ENCODE measurements around the gene HDHD3.

HDHD3 gene

GRCh38 chr9:113360242-113360842, 16.4 kb downstream of the HDHD3 start:
- DNase-seq (ENCODE audit: extremely low spot score) = no peak
- TF ChIP-seq ELF4 (IDR thresholded peaks at IDR 0.05) (no peak), FOXM1 (IDR thresholded peaks at IDR 0.05; ENCODE audit: borderline replicate concordance) (no peak), LEF1 (IDR thresholded peaks at IDR 0.05; ENCODE audit: borderline replicate concordance) (no peak), FOXA1 (IDR thresholded peaks at IDR 0.05) (no peak), HDGF (IDR thresholded peaks at IDR 0.05; ENCODE audit: borderline replicate concordance) (no peak), SP1 (IDR thresholded peaks at IDR 0.05) (no peak)
- TF ChIP-seq, protein P1, sequence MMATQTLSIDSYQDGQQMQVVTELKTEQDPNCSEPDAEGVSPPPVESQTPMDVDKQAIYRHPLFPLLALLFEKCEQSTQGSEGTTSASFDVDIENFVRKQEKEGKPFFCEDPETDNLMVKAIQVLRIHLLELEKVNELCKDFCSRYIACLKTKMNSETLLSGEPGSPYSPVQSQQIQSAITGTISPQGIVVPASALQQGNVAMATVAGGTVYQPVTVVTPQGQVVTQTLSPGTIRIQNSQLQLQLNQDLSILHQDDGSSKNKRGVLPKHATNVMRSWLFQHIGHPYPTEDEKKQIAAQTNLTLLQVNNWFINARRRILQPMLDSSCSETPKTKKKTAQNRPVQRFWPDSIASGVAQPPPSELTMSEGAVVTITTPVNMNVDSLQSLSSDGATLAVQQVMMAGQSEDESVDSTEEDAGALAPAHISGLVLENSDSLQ (IDR thresholded peaks at IDR 0.05) = no peak
- ChIA-PET CTCF (no interaction called here), POLR2A (no interaction called here)

- POLR2A ChIA-PET = no interaction called here
- DNase-seq (ENCODE audit: extremely low spot score) = no peak
- TF ChIP-seq, protein P1 (IDR thresholded peaks at IDR 0.05) = no peak
- no peak for TF ChIP-seq NFRKB (IDR thresholded peaks at IDR 0.05)
- CTCF ChIA-PET = no interaction called here
Measured at GRCh38 chr9:113359385-113359784, 17.4 kb downstream of the HDHD3 start.

DNA sequence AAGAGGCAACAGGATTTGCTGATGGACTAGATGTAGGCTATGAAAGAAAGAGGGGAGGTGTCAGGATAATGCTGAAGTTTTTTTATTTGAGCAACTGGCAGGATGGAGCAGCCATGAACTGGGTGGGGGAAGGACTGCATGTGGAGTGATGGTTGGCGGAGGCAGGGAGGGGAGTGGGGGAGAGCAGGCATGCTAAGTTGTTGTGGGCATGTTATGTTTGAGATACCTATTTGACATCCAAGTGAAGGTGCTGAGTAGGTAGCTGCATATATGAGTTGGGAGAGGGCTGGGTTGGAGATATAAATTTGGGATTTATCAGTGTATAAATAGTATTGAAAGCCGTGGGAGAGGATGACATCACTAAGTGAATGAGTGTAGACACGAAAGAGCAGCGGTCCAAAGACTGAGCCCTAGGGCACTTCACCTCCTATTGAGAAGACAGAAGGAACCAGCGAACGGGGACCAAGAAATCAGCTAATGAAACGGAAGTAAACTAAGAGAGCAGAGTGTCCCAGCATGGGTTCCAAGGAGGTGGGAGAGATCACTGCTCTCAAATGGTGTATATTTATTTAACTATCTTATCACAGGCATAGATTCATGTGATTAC, 20.0 kb downstream of the HDHD3 start:
- no peak for TF ChIP-seq NFRKB (IDR thresholded peaks at IDR 0.05)
- no peak for TF ChIP-seq FOXA1 (IDR thresholded peaks at IDR 0.05)
- CTCF ChIA-PET = interaction anchor here (0.6 kb wide), 1 partner anchor 49 kb away, joined by 3 read pairs; no protein-coding TSS in a partner anchor
- POLR2A ChIA-PET = interaction anchor here (1.7 kb wide), 1 partner anchor 17 kb away, joined by 9 read pairs; the partner anchor contains the start of gene WDR31
- no peak for DNase-seq (ENCODE audit: extremely low spot score)

GRCh38 chr9:113355040-113355596, 21.7 kb downstream of the HDHD3 start:
- POLR2A ChIA-PET = interaction anchor here (1.1 kb wide), 1 partner anchor 15 kb away, joined by 3 read pairs; the partner anchor contains the start of gene WDR31
- CTCF ChIA-PET = no interaction called here
- DNase-seq (ENCODE audit: extremely low spot score) = no peak
- TF ChIP-seq NFRKB (IDR thresholded peaks at IDR 0.05) = no peak

DNA sequence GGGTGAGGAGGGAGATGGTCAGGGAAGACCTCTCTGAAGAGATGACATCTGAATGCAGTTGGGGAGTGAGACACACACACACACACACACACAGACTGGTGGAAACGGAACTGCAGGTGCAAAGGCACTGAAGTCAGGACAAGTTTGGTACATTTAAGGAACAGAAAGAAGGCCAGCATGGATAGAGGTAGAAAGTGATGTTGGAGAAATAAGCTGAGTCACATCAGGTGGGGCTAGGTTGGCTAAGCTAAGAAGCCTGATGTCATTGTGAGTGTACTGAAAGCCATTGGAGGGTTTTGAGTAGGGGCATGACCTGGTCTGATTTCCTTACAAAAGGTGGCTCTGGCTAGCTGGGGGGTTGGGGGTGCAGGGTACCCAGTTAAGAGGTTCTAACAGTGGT, 24.4 kb downstream of the HDHD3 start:
- no peak for DNase-seq (ENCODE audit: extremely low spot score)
- CTCF ChIA-PET = no interaction called here
- POLR2A ChIA-PET = interaction anchor here (0.9 to 1.3 kb wide), 2 partner anchors 25 to 58 kb away, joined by 3 read pairs; partner anchors contain the start of genes C9orf43, HDHD3 and POLE3
- no peak for TF ChIP-seq CTBP1 (IDR thresholded peaks at IDR 0.05; ENCODE audit: borderline replicate concordance)
- TF ChIP-seq FOXA1 (IDR thresholded peaks at IDR 0.05) = no peak
- TF ChIP-seq BHLHE40 (IDR thresholded peaks at IDR 0.05; ENCODE audit: borderline replicate concordance) = no peak

DNA sequence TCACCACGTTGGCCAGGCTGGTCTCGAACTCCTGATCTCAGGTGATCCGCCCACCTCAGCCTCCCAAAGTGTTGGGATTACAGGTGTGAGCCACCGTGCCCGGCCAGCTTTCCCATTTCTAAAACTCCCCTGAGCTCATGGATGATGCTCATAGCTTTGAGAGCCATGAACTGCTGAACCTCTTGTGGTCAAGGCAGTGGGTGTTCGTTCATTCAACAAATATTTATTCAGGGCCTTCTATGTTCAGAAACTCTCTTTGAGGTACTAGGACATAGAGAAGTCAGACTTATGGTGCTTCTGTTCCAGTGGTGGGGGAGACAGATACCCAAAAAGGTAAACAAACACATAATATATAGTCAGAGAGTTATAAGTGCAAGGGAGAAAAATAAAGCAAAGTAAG, 24.8 kb downstream of the HDHD3 start:
- TF ChIP-seq BHLHE40 (IDR thresholded peaks at IDR 0.05; ENCODE audit: borderline replicate concordance) (no peak), HDGF (IDR thresholded peaks at IDR 0.05; ENCODE audit: borderline replicate concordance) (no peak), FOXK2 (IDR thresholded peaks at IDR 0.05) (no peak), ZNF384 (IDR thresholded peaks at IDR 0.05) (no peak), FOXA1 (IDR thresholded peaks at IDR 0.05) (no peak), FOXM1 (IDR thresholded peaks at IDR 0.05; ENCODE audit: borderline replicate concordance) (no peak), ELF4 (IDR thresholded peaks at IDR 0.05) (no peak), LEF1 (IDR thresholded peaks at IDR 0.05; ENCODE audit: borderline replicate concordance) (no peak), SP1 (IDR thresholded peaks at IDR 0.05) (no peak), CTBP1 (IDR thresholded peaks at IDR 0.05; ENCODE audit: borderline replicate concordance) (no peak), TARDBP (IDR thresholded peaks at IDR 0.05) (no peak), NFRKB (IDR thresholded peaks at IDR 0.05) (no peak), ARNT (IDR thresholded peaks at IDR 0.05) (no peak), L3MBTL2 (conservative IDR thresholded peaks at IDR 0.05) (no peak)
- TF ChIP-seq, protein P1 (IDR thresholded peaks at IDR 0.05) = no peak
- no peak for DNase-seq (ENCODE audit: extremely low spot score)
- CTCF ChIA-PET = no interaction called here
- POLR2A ChIA-PET = interaction anchor here (0.9 to 3.9 kb wide), 3 partner anchors 12 to 58 kb away, joined by 3 to 25 read pairs (median 3); partner anchors contain the start of genes C9orf43, HDHD3, POLE3 and WDR31

- CTCF ChIA-PET = no interaction called here
- TF ChIP-seq ARNT (IDR thresholded peaks at IDR 0.05) (no peak), FOXA1 (IDR thresholded peaks at IDR 0.05) (no peak), ELF4 (IDR thresholded peaks at IDR 0.05) (no peak), L3MBTL2 (conservative IDR thresholded peaks at IDR 0.05) (no peak), NFRKB (IDR thresholded peaks at IDR 0.05) (no peak), LEF1 (IDR thresholded peaks at IDR 0.05; ENCODE audit: borderline replicate concordance) (no peak), CTBP1 (IDR thresholded peaks at IDR 0.05; ENCODE audit: borderline replicate concordance) (no peak), FOXM1 (IDR thresholded peaks at IDR 0.05; ENCODE audit: borderline replicate concordance) (no peak), SP1 (IDR thresholded peaks at IDR 0.05) (no peak), HDGF (IDR thresholded peaks at IDR 0.05; ENCODE audit: borderline replicate concordance) (no peak)
- DNase-seq (ENCODE audit: extremely low spot score) = no peak
- POLR2A ChIA-PET = interaction anchor here (0.9 to 3.9 kb wide), 2 partner anchors 11 to 76 kb away, joined by 4 to 25 read pairs; partner anchors contain the start of genes CDC26 and WDR31
Measured at GRCh38 chr9:113350937-113351336, 25.8 kb downstream of the HDHD3 start.

All from HEK293T (cell line).